ENCODE measurements around the gene CORO2A. TPM values are rescaled to one million over a fixed set of nuclear protein-coding genes. Genes with fewer than 3 reads are reported as not detected.
"Not testable (repeated sequence)": the region's sequence is repeated elsewhere in the genome, so short reads cannot be mapped to it uniquely, and the experiment has no call there.

The CORO2A gene
- polyA plus RNA-seq, 4 donors: 2.1 to 2.8 (median 2.1) TPM

DNA sequence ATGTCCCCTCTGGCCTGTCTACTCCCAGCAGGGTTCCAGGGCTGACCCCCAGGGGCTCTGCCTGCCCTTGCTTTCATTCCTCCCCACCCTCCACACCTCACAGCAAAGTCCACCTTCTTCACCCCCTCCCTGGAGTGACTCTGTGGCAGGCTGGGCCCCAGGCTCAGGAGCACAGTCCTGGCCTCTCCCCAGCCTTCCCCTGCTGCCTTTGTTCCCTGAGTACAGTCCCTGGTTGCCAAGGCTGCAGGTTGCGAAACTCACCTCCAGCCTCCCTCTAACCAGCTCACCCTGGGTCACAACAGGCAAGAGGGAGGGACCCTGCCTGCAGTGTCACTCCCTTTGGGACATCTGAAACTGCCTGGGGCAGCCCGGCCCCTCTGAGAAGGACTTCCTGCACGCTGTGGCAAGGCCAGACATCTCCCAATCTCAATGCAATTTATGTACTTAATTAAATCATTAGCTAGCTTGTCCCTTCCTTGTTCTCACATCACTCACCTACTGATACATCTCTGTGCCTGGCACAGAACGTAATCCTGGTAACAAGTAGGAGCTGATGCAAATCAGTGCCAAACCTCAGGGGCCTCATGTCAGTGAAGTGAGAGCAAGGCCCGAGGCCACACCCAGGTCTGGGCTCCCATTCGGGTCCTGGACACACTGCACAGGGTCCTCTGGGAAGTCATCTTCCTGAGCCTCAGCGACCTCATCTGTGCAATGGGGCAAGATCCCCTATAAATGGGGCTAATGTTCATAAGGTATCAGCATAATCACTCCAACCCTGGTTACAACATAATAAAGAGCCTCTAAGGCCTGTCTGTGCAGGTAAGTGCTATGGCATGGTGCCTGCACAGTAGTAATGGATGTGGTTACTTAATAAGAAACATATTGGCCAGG is 46.1 kb downstream of the CORO2A start:
- DNase-seq (ENCODE audit: low read depth in 4 of 4, low spot score in 2 of 4): no peak

DNA sequence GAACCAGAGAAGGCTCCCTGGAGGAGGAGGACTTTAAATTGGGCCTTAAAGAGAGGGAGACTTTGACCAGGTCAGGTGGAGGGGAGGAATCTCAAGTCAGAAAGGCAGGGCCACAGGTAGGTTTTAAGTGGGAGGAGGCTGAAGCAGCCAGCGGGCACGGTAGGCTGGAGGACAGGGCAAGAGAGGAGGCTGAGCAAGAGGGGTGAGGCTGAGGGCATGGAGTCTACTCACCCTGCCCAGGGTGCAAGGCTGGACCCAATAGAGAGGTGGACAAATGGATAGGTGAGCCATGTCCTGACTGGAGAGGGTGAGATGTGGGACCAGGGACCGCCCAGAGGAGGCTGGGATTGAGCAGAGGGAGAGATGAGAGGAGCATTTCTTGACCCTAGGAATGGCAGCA is 47.8 kb downstream of the CORO2A start:
- no peak for DNase-seq (ENCODE audit: low read depth in 4 of 4, low spot score in 2 of 4)

DNA sequence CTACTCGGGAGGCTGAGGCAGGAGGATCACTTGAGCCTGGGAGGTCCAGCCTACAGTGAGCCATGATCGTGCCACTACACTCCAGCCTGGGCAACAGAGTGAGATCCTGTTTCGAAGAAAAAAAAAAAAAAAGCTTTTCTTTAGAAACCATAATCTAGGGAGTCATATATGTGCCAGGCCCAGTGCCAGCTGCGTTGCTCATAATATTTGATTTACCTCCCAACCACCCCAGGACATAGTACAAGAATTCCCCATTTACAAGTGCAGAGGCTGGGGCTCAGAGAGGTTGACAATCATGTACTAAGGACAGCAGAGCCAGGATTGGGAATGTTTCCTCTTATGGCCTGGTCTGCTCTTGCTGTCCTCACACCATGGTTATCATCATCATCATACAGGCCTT is 48.4 kb downstream of the CORO2A start:
- no peak for DNase-seq (ENCODE audit: low read depth in 4 of 4, low spot score in 2 of 4)

- no peak for DNase-seq (ENCODE audit: low read depth in 4 of 4, low spot score in 2 of 4)
These were observed 49.4 kb downstream of the CORO2A start for GRCh38 chr9:98142925-98143481.

GRCh38 chr9:98142182-98142907 is 50.1 kb downstream of the CORO2A start:
- DNase-seq (ENCODE audit: low read depth in 4 of 4, low spot score in 2 of 4): no peak

GRCh38 chr9:98140503-98140902 is 51.9 kb downstream of the CORO2A start:
- DNase-seq (ENCODE audit: low read depth in 4 of 4, low spot score in 2 of 4): no peak

DNA sequence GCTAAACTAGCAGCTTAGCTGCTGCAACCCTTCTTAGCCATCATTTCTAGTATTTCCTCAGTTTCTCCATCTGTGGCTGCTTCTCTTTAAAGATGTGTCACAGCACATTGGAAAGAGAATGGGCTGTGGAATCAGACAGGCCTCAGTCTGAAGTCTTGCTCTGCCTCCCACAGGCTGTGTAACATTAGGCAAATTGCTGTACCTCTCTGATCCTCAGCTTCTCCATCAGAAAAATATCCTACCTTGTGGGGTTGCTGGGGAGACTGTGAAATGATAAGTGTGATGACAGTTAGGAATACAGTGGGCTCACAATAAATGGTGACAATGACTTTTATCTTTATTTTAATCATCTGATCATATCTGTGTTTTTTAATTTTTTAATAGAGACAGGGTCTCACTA is 55.9 kb downstream of the CORO2A start:
- no peak for DNase-seq (ENCODE audit: low read depth in 4 of 4, low spot score in 2 of 4)

DNA sequence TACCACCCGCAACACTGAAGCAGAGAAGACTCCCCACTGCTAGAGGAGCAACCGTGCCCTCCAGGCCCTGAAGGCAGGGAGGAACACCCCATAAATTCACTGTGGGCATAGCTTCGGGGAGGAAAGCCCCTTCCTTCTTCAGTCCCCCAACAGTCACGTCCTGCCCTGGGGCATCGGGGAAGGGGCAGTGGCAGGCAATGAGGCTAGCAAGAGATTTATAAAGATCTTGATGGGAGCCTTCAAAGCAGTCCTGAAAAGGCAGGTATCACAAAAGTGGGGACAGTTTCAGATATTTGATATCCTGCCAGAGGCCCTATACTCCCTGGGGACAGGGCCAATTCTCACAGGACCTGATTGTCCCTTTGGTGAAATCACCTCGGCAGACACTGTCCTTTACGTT is 56.5 kb downstream of the CORO2A start:
- DNase-seq (ENCODE audit: low read depth in 4 of 4, low spot score in 2 of 4): no peak

- no peak for DNase-seq (ENCODE audit: low read depth in 4 of 4, low spot score in 2 of 4)
These were observed 56.9 kb downstream of the CORO2A start for GRCh38 chr9:98135558-98135934.

DNA sequence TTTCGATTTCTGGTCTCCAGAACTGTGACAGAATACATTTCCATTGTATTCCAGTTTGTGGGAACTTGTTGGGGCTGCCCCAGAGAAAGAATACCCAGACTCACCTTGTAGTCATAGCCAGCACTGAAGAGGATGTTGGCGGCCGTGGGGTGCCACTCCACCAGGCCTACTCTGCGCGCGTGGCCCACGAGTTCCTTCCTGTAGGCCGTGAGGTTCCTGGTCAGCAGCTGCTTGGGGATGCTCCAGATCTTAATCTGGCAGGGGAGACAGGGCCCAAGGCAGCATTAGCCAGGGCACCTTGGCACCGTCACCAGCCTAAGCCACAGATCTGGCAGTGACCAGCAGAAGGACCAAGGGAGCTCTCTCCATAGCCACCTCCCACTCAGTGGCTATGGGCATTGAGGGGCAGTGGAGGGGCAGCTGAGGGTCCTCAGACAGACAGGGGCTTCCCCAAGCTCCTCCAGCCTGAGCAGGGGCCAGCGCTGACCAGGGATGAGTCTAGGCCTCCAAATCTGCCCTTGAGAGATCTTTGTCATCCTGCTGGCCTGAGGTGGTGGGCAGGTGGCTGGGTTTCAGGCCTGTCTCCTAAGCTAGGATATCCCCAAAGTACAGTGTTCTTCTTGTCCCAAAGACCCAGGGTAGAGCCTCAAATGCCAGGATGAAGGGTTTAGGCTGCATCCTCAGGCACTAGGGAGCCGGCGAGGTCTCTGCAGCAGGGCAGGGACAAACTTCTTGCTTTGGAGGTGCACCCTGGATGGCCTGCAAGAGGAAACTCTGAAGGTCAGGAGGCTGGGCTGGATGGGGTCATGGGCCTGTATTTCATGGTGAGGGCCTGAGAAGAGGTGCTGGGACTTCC is 57.5 kb downstream of the CORO2A start:
- DNase-seq (ENCODE audit: low read depth in 4 of 4, low spot score in 2 of 4): no peak

GRCh38 chr9:98132806-98133631 is 59.4 kb downstream of the CORO2A start:
- no peak for DNase-seq (ENCODE audit: low read depth in 4 of 4, low spot score in 2 of 4)

DNA sequence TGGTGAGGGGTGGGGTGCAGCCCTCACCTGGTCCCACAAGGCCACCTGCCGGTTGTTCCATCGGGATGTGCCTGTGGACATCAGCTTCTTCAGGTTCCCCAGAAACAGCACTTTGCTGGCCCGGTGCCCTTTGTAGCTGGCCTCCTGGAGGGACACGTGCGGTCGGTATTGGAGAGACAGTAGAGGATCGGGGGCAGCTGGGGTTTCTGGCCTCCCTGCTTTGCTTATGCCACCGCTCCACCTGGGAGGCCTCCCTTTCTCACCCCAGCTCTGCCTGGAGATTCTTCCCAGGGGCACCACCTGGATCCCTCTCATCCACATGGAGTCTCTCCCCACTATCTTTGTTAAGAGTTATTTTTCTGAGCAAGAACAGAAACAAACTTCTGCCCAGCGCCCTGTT is 60.3 kb downstream of the CORO2A start:
- DNase-seq (ENCODE audit: low read depth in 4 of 4, low spot score in 2 of 4): no peak

DNA sequence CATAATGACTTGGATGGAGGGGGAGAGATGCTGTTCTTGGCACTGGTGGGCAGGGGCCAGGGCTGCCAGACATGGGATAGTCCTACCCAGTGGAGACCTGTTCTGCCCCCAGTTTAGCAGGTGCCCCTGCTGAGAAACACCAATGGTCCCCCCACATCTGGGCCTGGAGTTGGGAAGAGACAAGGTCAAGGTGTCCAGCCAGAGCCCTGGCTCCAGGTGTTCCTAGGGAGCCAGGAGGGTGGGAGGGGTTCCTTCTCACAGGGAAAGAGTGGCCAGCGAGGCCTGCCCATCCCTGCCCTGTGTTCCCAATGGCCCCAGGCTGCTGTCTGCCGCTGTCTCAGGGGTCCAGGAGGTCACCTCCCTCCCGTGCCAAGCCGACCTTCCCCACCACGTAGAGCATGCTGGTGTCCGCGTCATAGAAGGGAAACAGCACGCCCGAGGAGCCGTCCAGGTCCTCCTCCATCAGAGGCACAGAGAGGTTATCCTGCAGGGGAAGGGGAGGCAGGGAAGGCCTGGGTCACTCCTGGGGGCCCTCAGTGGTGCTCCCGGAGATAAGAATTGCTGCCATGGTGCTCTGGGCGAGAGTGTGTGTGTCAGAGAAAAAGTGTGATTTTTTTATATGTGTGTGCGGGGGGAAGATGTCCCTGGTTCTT is 61.7 kb downstream of the CORO2A start:
- no peak for DNase-seq (ENCODE audit: low read depth in 4 of 4, low spot score in 2 of 4)

DNA sequence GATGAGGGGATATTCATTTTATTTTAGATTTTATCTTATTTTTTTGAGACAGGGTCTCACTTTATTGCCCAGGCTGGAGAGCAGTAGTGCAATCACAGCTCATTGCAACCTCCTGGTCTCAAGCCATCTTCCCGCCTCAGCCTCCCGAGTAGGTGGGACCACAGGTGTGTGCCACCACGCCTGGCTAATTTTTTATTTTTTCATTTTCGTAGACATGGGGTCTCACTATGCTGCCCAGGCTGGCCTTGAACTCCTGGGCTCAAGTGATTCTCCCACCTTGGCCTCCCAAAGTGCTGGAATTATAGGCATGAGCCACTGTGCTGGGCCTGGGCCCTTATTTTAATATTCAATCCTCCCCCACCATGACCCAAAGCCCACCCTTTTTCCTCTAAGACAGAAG is 62.4 kb downstream of the CORO2A start:
- DNase-seq (ENCODE audit: low read depth in 4 of 4, low spot score in 2 of 4): not testable (repeated sequence)

DNA sequence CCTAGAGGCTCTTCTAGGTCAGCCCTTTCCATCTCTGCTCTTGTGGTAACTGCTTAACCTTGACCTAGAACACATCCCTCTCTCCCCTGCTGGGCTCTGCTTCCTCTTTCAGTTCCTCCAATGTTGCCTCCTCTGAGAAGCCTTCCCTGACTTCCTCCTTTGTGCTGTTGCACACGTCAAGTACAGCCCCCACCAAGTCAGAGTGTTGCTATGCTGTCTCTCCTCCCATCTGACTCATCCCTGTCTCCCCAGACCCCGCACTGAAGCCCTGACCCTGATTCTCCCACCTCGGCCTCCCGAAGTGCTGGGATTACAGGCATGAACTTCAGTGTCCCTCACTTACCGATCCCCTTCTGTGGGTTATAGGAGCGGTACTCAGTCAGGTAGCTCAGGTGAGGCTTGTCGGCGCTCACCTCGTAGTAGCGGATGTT is 63.0 kb downstream of the CORO2A start:
- DNase-seq (ENCODE audit: low read depth in 4 of 4, low spot score in 2 of 4): no peak

DNA sequence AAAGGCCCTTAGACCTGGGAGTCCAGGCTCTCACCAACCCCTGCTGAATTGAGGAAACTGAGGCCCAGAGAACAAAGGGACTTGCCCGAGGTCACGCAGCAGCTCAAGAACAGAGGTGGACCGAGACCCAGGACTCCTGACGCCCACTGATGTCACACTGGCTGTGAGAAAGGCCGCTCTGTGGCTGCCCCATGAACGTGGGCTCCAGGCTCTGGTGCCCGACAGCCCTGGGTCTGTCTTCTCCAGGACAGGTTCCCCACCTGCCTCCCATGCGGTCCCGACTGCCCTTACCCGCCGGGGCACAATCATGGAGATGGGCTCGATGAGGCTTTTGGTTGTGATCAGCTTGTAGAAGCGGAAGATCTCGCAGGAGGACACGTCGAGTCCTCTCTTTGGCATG is 64.1 kb downstream of the CORO2A start:
- DNase-seq (ENCODE audit: low read depth in 4 of 4, low spot score in 2 of 4): no peak

DNA sequence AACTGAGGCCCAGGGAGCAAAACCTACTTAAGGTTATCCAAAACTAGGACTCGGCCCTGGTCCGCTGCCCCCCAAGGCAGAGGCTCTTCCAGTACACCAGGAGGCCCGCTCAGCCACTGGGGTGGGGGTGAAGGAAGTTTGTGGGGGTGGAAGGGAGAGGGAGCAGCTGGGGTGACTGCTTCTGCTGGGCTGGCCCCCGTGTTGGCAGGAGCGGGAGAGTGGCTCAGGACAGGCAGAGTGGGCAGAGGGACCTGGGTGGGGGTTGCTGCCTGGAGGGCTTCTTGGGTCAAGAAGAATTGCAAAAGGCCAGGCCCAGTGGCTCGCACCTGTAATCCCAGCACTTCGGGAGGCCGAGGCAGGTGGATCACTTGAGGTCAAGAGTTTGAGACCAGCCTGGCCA is 65.2 kb downstream of the CORO2A start:
- DNase-seq (ENCODE audit: low read depth in 4 of 4, low spot score in 2 of 4): no peak

DNA sequence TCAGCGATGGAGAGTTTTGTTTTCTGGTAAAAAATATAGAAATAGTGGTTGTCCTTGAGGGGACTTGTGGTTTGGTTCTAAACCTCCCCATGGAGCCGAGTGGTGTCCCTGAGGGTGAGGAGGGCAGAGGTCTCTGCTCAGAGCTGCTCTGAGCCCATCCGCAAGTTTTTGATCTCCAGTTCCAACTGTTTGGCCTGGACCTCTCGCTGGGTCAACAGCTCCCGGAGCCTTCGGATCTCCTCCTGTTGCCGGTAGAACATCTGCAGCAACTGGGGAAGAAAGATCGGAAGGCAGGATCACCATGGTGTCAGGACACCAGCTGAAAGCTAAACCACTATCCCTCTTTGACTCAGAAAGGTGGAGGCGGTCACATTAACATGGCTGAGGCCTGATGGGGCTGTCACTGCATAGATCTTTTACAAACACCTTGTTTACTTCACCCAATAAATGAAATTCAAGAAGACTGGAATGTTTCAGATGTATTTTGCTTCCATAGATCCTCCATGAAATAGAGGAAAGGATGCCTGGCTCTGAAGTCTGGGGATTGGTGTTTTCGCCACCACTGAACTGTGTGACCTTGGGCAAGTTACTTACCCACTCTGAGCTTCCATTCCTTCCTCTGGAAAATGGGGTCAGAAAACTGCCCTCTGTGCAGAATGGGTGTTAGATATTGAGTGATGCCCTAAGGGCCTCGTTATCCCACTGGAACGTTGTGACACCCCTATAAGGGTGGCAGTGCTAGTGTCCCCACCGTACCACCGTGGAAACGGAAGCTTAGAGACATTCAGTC is 67.6 kb downstream of the CORO2A start:
- DNase-seq (ENCODE audit: low read depth in 4 of 4, low spot score in 2 of 4): no peak

GRCh38 chr9:98124091-98124490 is 68.3 kb downstream of the CORO2A start:
- not testable (repeated sequence) for DNase-seq (ENCODE audit: low read depth in 4 of 4, low spot score in 2 of 4)

Data from left renal cortex interstitium (tissue), 4 donors.